ENCODE data around the gene MRPL40.

GRCh38 chr22:19398652-19399051, 33.7 kb upstream of the MRPL40 start:
- TF ChIP-seq CTCF (IDR thresholded peaks at IDR 0.05), result no peak
- no peak for TF ChIP-seq EP300 (IDR thresholded peaks at IDR 0.05)
- no peak for TF ChIP-seq POLR2AphosphoS5 (IDR thresholded peaks at IDR 0.05)
- no peak for TF ChIP-seq POLR2A (IDR thresholded peaks at IDR 0.05; ENCODE audit: low read depth)
